Breast epithelium (tissue), 4 donors: ENCODE data around the gene HYLS1. TPM values are rescaled to one million over a fixed set of nuclear protein-coding genes. Genes with fewer than 3 reads are reported as not detected.

Source experiments
- DNase-seq, 2 donors: peaks; one replicate each; pipeline ENCODE4 v3.0.0-alpha.2; 2019; ENCODE audit warnings: low spot score in 2 of 2
- H3K27ac ChIP-seq, 2 donors: fragments of 200-600 bp; sonication (generic) in 1 of 2; one replicate each; pipeline ENCODE4 v1.5.1; 2016 to 2019; ENCODE audit warnings: mild to moderate bottlenecking in 1 of 2
- H3K27me3 ChIP-seq, 2 donors: fragments of 200-600 bp; sonication (generic) in 1 of 2; one replicate each; pipeline versions ENCODE4 v1.5.1 to v1.6.0; 2017 to 2019; ENCODE audit warnings: control low read depth in 1 of 2, mild to moderate bottlenecking in 1 of 2
- H3K36me3 ChIP-seq: fragments of 200-600 bp; one replicate; pipeline ENCODE4 v1.5.1; 2019
- H3K4me1 ChIP-seq, 2 donors: fragments of 200-600 bp; sonication (generic); one replicate each; pipeline ENCODE4 v1.5.1; 2016 to 2019; ENCODE audit warnings: control low read depth in 1 of 2
- H3K4me3 ChIP-seq, 3 donors: fragments of 200-600 bp; sonication (generic); 1 replicate in 2 of 3; 2 replicates in 1 of 3; pipeline ENCODE4 v1.5.1; 2016 to 2019; ENCODE audit warnings: mild to moderate bottlenecking in 3 of 3, moderate library complexity in 2 of 3
- H3K9me3 ChIP-seq, 2 donors: fragments of 200-600 bp; sonication (generic) in 1 of 2; one replicate each; pipeline ENCODE4 v1.5.1; 2016 to 2019; ENCODE audit warnings: control low read depth in 1 of 2
- POLR2A ChIP-seq: fragments of 450-650 bp; IDR thresholded peaks from one replicate; pipeline ENCODE4 v1.6.1; 2016; ENCODE audit warnings: antibody characterized with exemption, mild to moderate bottlenecking, moderate library complexity
- POLR2AphosphoS5 ChIP-seq, 3 donors: sonication (generic); formaldehyde crosslinking; IDR thresholded peaks; one replicate each; pipeline ENCODE4 v1.6.1; 2017; ENCODE audit warnings: antibody characterized with exemption in 3 of 3
- intact Hi-C: fragments of 100-400 bp; cut with DNase I; formaldehyde crosslinking; loops from one replicate; pipeline ENCODE4 v1.15.1; 2023; ENCODE audit warnings: low total_unique reads
- total RNA-seq, 3 donors: library from RNA; depleted of rRNA; stranded (reverse); fragments of >200 nt; gene quantifications; one replicate each; pipeline ENCODE4 v1.1.0, GENCODE V29; 2016
- TF ChIP-seq, protein P1 (sequence below), 3 donors: fragments of 450-650 bp; IDR thresholded peaks; one replicate each; pipeline ENCODE4 v1.5.1; 2016 to 2017; ENCODE audit warnings: antibody characterized with exemption in 3 of 3, mild to moderate bottlenecking in 3 of 3, moderate library complexity in 3 of 3

Gene HYLS1
- total RNA-seq, 3 donors from 2014 or later: 2.7 to 6.9 (median 3.6) TPM

DNA sequence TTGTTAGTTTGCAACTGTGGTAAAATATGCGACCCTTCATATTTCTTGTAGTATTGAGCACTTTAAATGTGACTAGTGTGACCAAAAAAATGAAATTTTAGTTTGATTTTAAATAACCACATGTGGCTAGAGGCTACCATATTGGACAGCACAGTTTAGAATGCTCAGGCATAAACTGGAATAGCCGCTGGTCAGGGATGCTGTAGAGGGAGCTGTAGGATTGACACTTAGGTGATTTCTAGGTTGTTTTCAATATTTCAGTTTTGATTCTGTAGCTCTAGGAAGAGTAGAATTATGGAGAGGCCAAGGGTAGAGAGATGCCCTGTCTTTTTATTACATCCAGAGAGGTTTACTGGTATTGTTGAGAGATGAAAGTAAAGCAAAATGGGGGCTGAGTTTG lies 47.6 kb downstream of the HYLS1 start:
- intact Hi-C loops: no loop called here
- DNase-seq: no peak
- no peak overlapping the region for H3K4me3 ChIP-seq
- H3K9me3 ChIP-seq: no peaks in the 10 kb centered on the region
- H3K27ac ChIP-seq: no peak overlapping the region
- H3K4me1 ChIP-seq: no peaks in the 10 kb centered on the region
- TF ChIP-seq POLR2AphosphoS5 (IDR thresholded peaks at IDR 0.05): no peak
- no peak for TF ChIP-seq POLR2A
- TF ChIP-seq, protein P1, sequence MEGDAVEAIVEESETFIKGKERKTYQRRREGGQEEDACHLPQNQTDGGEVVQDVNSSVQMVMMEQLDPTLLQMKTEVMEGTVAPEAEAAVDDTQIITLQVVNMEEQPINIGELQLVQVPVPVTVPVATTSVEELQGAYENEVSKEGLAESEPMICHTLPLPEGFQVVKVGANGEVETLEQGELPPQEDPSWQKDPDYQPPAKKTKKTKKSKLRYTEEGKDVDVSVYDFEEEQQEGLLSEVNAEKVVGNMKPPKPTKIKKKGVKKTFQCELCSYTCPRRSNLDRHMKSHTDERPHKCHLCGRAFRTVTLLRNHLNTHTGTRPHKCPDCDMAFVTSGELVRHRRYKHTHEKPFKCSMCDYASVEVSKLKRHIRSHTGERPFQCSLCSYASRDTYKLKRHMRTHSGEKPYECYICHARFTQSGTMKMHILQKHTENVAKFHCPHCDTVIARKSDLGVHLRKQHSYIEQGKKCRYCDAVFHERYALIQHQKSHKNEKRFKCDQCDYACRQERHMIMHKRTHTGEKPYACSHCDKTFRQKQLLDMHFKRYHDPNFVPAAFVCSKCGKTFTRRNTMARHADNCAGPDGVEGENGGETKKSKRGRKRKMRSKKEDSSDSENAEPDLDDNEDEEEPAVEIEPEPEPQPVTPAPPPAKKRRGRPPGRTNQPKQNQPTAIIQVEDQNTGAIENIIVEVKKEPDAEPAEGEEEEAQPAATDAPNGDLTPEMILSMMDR (IDR thresholded peaks at IDR 0.05): no peak
- no peaks in the 10 kb centered on the region for H3K27me3 ChIP-seq
- no peaks in the 10 kb centered on the region for H3K36me3 ChIP-seq

DNA sequence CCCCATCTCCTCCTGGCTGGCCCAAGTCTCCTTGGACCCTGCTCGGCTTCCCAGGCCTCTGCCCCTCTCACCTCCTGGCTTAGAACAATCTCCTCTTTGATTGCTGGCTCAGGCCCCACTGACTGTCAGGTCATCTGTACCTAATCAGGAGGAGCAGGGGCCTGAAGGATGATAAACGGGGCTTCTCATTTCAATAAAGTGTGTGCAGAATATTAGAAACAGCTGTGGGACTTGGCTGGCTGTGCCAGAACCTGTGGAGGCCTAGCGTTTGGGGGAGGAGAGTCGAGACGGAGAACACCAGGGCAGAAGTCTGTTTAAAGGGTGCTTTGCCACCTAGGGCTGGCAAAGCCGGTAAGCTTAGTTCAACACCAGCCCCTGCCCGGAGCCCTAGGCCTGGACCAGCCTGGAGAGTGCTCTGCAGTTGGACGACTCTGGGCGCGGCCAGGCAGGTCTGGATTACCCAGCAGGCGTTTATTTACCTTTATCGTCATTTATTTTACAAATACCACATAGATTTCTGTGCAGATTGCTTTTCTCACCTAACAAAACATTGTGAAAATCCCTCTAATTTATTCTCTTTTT lies 48.2 kb downstream of the HYLS1 start:
- H3K9me3 ChIP-seq: no peaks in the 10 kb centered on the region
- H3K27ac ChIP-seq: no peak overlapping the region
- no peaks in the 10 kb centered on the region for H3K4me1 ChIP-seq
- DNase-seq: no peak
- H3K27me3 ChIP-seq: no peaks in the 10 kb centered on the region
- TF ChIP-seq POLR2AphosphoS5 (IDR thresholded peaks at IDR 0.05) (no peak), POLR2A (no peak)
- TF ChIP-seq, protein P1 (IDR thresholded peaks at IDR 0.05): no peak
- H3K36me3 ChIP-seq: no peaks in the 10 kb centered on the region
- intact Hi-C loops: loop anchor here (2.0 kb wide), 1 partner anchor 37 kb away; no protein-coding TSS in a partner anchor
- no peak overlapping the region for H3K4me3 ChIP-seq

DNA sequence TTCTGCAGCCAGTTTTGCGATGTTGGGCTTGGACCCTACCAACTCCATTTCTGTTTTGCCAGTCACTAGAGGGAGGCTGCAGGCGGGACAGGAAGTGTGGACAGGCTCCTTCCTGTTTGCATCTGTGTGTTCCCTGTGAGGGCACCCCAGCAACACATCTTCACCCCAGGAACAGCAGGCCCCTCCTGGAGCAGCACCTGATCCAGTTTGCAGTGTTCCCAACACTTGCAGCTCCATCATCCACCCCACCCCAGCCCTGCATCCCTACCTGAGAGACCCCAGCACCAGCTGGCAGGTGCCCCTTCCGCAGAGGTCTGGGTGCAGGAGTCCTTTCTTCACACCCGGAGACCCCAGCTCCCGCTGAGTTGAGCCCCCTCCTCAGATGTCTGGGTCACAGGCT lies 51.0 kb downstream of the HYLS1 start:
- Histone ChIP-seq H3K9me3 (no peaks in the 10 kb centered on the region), H3K36me3 (no peaks in the 10 kb centered on the region), H3K27ac (no peak overlapping the region), H3K4me3 (no peak overlapping the region), H3K27me3 (no peaks in the 10 kb centered on the region), H3K4me1 (no peaks in the 10 kb centered on the region)
- TF ChIP-seq POLR2AphosphoS5 (IDR thresholded peaks at IDR 0.05) (no peak), POLR2A (no peak)
- TF ChIP-seq, protein P1 (IDR thresholded peaks at IDR 0.05): no peak
- intact Hi-C loops: no loop called here
- DNase-seq: no peak

DNA sequence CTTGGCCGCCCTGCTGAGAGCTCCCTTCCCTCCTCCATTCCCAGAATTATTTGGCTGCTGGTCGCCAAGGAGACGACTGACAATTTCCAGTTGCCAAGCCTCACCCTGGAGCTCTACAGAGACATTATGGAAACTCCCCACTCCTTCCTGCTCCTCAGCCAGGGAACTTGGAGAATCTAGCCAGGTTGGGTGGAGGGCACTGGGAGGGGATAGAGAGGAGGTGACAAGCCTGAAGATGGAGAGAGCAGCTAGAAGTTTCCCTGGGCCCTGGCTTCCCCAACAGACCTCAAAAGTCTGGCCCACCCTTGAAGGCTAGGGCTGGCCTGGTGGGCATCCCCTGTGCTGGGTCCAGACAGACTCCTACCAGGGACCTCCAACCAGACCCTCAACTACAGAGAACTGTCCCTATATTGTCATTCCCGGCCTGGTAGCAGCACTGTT lies 51.6 kb downstream of the HYLS1 start:
- H3K9me3 ChIP-seq: no peaks in the 10 kb centered on the region
- no peaks in the 10 kb centered on the region for H3K36me3 ChIP-seq
- H3K4me1 ChIP-seq: no peaks in the 10 kb centered on the region
- no peaks in the 10 kb centered on the region for H3K27me3 ChIP-seq
- intact Hi-C loops: no loop called here
- DNase-seq: no peak
- H3K27ac ChIP-seq: no peak overlapping the region
- no peak for TF ChIP-seq POLR2AphosphoS5 (IDR thresholded peaks at IDR 0.05)
- TF ChIP-seq, protein P1 (IDR thresholded peaks at IDR 0.05): no peak
- no peak for TF ChIP-seq POLR2A
- no peak overlapping the region for H3K4me3 ChIP-seq

DNA sequence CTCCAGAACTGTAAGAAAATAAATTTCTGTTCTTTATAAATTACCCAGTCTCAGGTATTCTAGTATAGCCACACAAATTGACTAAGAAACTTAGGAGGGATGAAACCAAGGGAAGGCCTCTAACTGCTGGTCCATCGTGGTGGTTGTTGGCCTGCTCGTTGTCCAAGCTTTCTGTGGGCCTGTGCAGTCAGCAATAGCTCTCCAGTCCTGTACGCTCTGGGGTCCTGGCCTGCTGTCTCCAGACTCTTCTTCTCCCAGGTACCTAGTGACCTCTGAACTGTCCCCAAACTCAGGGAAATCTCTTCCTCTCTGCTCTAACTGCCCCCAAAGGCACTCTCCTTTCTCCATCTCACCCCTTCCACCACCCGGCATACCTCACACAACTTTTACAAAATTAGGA lies 52.7 kb downstream of the HYLS1 start:
- no peaks in the 10 kb centered on the region for H3K9me3 ChIP-seq
- no peak overlapping the region for H3K4me3 ChIP-seq
- no peak for TF ChIP-seq POLR2AphosphoS5 (IDR thresholded peaks at IDR 0.05)
- TF ChIP-seq, protein P1 (IDR thresholded peaks at IDR 0.05): no peak
- TF ChIP-seq POLR2A: no peak
- no peaks in the 10 kb centered on the region for H3K27me3 ChIP-seq
- H3K36me3 ChIP-seq: no peaks in the 10 kb centered on the region
- intact Hi-C loops: no loop called here
- DNase-seq: no peak
- H3K27ac ChIP-seq: no peak overlapping the region
- no peaks in the 10 kb centered on the region for H3K4me1 ChIP-seq
